PC-3 (cell line): ENCODE measurements around the gene TEP1.

Experiments
- EZH2phosphoT487 ChIP-seq: fragments of 300-600 bp; sonication (generic); IDR thresholded peaks from 2 replicates; pipeline ENCODE4 v1.6.1; 2018; ENCODE audit warnings: mild to moderate bottlenecking, antibody characterized with exemption, low read length, borderline replicate concordance
- TF ChIP-seq, protein P1 (sequence below): fragments of 300-600 bp; sonication (generic); conservative IDR thresholded peaks from 2 replicates; pipeline ENCODE4 v1.5.1; 2017; ENCODE audit warnings: antibody characterized with exemption, low read depth, mild to moderate bottlenecking, low read length

- TF ChIP-seq, protein P1, sequence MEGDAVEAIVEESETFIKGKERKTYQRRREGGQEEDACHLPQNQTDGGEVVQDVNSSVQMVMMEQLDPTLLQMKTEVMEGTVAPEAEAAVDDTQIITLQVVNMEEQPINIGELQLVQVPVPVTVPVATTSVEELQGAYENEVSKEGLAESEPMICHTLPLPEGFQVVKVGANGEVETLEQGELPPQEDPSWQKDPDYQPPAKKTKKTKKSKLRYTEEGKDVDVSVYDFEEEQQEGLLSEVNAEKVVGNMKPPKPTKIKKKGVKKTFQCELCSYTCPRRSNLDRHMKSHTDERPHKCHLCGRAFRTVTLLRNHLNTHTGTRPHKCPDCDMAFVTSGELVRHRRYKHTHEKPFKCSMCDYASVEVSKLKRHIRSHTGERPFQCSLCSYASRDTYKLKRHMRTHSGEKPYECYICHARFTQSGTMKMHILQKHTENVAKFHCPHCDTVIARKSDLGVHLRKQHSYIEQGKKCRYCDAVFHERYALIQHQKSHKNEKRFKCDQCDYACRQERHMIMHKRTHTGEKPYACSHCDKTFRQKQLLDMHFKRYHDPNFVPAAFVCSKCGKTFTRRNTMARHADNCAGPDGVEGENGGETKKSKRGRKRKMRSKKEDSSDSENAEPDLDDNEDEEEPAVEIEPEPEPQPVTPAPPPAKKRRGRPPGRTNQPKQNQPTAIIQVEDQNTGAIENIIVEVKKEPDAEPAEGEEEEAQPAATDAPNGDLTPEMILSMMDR, result no peak
- TF ChIP-seq EZH2phosphoT487, result no peak
Measured at GRCh38 chr14:20435582-20436362, 22.5 kb upstream of the TEP1 start, which contains the start of gene KLHL33.
